HG03558 (cell line): ENCODE measurements around the gene COL9A3.

Experiments used
- ATAC-seq: cut with Tn5 transposase; IDR thresholded peaks from one replicate; pipeline ENCODE4 v1.9.1; 2021; ENCODE audit warnings: moderate number of reproducible peaks; ENCODE audit not compliant: unreplicated experiment; ENCODE audit errors: extremely low read depth

Gene COL9A3

DNA sequence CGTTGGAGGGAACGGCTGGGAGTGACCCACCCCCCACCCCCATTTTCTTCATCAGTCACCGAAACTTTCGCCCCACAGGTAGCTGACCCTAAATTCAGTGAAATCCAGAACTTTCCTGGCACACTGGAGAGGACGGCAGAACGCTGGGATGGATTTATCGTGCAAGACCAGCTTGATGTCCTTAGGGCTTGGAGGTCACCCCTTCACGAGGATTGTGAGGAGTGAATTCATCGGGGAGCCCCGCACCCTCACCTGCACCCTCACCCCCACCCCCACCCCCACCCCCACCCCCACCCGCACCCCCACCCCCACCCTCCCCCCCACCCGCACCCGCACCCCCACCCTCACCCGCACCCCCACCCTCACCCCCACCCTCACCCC lies 58.1 kb downstream of the COL9A3 start:
- ATAC-seq, result no peak

DNA sequence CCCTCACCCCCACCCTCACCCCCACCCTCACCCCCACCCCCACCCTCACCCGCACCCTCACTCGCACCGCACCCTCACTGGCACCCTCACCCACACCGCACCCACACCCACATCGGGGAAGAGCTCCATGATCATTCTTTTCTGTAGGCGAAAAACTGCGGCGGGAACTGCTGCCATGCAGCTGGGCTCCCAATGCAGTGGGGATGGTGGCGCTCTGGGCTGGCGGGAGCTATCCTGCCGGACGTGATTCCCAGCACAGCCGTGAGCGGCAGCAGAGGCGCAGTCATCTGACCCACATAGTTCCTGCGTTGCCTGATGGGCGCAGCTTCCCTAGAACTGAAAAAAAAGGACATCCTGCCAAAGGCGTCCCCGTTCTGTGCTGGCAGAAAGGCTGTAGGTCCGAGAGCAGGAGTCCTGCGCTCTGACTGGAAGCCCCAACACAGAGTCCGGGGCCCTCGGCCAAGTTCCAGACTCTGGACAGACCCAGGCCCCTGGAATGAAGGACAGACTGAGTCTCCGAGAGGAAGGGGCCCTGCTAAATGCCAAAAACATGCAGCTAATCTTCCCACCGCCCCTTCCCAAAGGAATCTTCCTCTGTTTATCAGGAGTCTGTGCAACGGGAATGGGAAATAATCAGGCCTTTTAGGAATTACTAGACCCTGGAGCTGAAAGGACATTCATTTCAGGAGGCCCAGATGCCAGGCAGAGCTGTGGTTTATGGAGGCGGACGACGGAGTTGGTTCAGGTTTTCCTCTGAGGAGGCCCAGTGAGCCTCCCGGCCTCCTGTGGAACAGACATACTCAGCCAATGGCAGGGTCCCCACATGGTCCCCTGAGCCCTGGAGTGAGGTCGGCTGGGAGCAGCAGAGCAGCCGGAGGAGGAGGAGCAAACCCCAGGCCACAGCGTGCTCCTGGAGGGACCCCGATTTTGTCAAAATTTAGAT lies 58.8 kb downstream of the COL9A3 start:
- no peak for ATAC-seq

DNA sequence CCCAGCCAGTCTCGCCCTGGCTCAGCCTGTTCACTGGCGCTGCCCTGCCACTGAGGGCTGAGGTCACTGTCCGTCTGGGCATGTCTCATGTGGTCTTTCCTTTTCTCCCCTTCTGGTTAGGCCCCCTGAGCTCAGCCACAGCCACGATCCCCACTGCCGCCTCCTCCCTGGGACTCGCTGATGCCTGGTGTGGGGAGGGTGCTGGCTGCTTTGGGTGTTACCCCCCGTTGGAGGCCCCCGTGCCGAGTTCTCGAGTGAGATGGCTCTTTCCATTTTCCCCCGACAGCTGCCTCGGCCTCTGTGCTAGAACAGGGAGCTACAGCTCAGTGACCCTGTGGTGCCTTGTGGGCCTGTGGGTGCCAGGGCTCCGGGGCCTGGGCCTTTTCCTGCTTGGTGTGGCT lies 59.7 kb downstream of the COL9A3 start:
- ATAC-seq, result no peak

DNA sequence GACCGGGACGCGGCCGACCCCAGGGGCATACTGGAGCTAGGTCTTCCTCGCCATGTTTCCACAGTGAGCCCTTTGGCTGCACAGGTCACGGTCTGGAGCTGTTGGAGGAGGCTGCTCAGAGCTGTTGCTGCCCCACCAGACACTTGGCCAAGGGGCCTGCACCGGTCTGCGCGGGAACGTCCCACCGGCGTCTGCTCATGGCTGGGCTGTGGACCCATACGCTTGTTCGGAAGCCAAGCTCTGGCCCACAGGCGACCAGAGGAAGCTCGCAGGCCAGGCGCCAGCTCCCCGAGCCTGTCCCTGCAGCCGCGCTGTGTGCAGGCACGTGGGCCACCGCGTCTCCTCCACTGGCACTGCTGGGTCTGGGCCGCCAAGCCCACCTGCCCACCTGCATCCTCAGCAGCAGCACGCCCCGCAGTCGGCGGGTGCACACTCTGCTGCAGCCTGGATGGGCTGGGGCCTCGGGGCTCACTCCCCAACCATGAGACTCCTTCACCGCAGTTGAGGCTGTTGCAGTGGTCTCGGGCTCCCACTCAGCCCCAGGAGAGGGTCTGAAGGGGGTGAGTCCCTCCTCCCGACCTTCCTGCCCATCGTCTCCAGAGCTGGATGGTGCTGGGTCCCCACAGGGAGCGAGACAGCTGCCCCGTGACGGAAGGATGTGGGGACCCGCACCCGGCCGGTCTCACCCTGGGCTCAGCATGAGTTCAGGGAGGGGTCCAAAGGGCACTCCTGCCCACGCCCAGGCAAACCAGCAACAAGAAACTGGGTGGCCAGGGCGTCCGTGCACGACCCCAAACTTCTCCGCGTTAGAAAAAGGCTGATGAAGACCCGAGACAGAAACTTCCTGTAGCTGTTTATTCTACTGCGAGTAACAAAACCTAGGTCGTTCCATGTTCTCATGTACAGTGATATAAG lies 60.3 kb downstream of the COL9A3 start:
- ATAC-seq, result no peak

DNA sequence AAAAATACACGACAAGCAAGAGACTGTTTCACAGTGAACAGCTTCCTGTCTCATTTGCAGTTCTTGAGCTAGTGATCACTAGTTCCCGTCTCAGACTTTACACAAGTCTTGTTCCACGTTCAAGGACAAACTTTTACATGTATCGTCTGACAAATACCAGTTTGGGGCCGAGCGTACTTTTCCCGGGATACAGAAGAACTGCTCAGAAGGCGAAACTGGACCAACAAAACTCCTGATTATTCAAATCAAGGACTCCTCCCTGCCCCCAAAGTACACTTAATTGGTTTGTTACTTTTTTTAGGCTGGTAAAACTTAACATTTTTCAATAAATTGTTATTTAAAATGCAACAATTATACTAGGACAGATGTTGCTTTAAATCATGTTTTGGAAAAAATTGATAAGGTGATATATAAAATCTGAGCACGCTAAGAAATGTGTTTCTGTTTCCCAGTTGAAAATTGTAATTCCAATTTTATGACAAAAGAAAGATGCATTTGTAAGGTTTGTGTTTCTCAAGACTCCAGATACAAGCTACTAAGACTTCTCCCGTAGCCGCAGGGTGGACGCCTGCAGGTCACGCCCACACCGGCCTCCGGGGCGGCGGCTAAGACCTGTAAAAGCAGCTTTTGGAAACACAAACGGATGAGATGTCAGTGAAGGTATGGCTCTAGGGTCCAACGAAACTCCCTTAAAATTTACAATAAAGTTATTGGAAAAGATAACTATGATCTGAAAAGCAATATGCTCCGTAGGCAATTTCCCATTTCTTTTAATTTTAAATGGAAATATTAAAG lies 61.6 kb downstream of the COL9A3 start:
- ATAC-seq, result no peak

DNA sequence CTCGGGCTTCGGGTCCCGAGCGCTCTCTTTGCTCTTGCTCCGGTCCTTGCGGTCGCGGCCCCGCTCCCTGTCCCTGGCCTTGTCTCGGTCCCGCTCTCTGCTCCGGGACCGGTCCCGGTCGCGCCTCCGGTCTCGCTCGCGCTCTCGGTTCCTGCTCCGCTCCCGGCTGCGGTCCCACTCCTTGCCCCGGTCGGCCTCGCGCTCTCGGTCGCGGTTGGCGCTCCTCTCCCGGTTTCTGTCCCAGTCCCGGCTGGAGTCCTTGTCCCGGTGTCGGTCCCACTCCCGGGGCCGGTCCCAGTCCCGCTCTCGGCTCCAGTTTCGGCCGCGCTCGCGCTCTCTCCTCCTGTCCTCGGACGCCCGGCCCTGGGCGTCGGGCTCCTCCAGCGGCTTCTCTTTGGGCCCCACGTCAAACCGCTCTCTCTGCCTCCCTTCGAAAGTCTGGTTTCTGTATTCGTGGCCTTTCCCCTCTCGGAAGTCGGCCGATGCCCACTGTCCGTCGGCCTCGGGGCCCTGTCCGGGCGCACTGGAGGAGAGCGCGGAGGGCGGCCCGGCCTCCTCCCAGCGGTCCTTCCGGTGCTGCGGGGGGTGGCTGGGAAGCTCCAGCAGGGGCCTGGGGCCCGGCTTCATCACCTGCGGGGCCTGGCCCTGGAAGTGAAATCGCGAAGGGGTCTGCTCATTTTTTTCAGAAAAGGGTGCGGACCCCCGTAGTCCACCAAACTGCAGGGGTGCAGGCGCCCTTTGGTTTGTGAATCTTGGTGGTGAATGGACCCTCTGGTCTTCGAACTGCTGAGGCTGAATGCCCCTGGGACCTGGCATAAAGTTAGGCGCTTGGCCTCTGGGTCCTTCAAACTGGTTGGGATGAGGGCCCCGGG lies 62.7 kb downstream of the COL9A3 start:
- ATAC-seq, result no peak

DNA sequence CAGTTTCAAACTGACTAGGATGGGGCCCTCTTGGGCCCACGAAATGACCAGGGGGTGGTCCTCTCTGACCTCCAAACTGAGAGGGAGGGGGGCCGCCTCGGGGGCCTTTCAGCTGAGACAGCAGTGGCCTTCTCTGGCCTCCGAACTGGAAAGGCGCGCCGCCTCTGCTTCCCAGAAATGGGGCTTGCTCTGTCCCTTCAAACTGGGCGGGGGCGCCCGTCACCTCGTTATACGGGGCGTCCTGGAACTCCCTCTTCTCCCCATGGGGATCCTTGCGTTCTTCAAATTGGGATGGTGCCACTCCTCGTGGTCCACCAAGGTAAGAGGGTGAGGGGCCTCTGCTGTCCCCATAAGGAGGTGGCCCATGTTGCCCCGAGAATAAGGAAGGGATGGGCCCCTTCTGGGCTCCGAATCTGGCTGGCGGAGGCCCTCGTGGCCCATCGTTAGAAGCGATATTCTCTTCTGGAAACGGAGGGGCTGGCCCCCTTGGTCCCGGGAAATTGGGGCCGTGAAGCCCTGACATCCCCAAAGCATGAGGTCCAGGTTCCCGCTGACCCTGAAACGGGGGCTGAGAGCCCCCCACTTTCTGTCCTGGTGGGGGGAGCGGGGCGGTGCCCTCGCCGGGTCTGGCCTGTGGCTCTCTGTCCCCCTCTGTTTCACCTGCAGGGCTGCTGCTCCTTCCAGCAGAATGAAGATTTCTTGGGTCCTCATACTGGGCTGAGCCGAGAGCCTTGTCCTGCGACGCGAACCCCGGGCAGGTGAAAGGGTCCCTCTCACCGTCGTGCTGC lies 63.5 kb downstream of the COL9A3 start:
- ATAC-seq, result no peak

DNA sequence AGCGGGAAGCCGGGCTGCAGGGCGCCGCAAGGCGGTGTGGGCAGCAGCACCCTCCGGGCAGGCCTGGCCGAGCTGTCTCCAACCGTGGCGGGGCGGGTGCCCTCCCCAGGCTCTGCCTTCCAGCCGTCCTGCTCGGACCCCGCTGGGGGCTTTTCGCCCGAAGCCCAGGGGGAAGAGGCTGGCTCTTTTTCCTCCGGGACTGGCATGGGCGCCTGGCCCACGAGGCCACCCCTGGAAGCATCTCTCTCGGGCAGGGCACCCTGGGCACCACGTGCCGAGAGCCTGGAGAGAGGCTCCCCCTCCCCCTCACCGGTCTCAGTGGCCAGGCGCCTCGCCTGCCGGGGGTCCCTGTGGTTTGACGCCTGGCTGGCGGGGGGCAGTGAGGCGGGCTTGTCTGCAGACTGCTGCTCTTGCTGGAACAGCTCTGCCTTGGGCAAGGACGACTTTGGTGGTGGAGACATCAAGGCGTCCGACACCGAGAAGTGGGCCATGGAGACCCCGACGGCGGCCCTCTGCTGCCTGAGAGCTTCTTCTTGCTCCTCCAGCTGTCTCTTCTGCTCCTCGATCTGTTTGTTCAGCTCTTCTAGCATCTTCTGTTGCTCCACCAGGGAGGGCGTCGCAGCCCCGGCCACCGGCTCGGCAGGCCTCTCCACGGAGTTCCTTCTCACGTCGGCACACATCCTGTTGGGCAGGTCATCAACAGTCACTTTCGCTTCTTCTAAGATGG lies 64.2 kb downstream of the COL9A3 start:
- ATAC-seq, result no peak

DNA sequence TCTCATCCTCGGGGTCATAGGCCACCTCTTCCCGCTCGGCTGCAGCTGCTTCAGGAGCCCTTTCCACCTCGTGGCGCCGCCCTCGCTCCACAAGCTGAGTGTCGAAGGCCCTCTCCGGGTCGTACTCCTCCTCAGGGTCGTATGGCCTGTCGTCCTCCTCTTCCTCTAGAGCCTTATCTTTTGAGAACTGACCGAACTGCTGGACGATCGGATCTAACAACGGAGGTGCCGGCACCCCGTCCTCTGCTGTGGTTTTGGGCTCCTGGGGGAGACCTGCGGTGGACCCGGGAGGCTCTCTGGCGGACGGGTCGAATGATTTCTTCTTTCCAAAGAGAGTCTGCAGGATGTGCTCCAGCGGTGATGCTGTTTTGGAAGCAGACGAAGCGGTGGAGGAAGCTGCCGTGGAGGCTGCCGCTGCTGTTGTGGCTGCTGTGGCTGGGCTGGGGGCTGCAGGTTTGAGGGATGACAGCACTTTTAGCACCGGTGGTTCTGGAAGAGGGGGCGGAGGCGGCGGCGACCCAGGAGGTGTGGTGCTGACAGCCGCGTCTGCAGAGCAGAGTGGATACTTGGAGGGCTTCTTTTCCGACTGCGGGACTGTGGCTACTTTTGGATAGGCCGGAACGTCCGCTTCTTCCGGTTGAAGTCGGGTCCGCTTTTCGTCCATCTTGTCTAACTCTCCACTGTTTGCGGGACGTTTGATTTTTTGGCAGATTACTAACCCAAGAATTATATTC lies 65.0 kb downstream of the COL9A3 start:
- no peak for ATAC-seq

DNA sequence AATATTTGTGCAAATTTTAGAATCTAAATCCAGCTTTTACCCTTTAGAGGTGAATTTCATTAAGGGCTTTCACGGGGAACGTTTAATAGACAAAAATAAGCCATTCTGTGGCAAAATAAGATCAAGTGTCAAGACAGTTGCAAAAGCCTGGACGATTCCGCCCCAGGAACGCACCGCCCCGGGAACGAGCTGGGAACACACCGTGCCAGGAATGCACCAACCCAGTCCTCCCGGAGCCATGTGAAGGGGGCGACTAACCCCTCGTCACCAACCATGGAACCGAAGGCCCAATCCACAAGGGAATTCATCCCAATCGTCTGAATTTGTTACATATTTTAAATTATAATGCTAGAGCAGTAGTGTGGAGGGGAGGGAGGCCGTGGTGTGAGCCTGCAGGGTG lies 65.6 kb downstream of the COL9A3 start:
- ATAC-seq, result no peak

DNA sequence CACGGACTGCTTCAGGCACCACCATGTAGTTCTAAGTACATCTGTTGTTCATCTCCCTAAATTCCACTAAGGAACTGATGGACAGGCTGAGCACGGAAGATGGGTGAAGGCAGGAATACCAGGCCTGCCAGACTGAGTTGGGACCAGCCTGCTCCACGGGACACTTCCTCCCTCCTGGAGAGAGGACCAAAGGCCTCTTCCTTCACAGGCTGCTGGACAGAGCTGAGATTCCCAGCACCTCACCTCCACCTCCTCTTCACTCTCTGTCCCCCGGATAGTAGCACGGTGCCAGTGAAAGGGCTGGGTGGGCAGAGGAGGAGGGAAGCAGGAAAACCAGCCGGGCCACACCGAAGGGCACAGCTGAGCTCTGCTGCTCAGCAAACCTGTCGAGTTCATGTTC lies 67.7 kb downstream of the COL9A3 start:
- ATAC-seq, result no peak

DNA sequence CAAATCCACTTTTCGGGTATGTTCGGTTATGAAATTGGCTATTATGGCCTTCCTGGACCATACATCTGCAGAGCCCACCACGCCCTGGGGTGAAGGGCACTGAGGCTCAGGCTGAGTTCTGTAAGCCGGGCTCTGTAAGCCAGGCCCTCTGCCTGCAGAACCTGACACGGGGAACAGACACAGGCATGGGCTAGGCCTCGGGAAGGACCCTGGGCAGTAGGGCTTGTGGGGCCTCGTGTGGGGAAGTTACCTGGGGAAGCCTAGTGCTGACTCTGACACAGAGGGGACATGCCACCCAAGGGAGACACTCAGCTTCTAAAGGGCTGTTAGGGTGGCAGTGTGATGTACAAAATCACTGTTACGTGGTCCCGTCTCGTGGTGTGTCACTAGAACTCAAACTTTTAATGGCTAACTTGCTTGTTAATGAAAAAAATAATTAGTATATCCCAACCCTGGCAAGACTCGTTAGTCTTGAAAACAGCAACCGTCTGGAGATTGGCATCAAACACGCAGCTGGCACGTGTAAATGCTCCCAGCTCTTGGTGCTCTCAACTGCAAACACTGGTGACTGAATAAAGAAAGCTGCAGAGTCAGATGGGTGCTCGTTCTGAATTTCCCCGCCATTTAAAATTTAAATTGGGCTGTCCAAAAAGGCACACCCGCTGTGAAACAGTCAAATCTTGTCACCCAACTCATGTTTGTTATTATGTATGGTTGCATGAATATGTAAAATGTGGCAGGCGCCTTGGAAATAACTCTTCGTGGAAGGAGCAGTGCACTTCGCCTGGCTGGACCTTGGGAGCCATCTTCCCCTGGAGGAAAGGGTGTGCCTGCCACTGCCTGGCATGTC lies 68.4 kb downstream of the COL9A3 start:
- ATAC-seq, result no peak

DNA sequence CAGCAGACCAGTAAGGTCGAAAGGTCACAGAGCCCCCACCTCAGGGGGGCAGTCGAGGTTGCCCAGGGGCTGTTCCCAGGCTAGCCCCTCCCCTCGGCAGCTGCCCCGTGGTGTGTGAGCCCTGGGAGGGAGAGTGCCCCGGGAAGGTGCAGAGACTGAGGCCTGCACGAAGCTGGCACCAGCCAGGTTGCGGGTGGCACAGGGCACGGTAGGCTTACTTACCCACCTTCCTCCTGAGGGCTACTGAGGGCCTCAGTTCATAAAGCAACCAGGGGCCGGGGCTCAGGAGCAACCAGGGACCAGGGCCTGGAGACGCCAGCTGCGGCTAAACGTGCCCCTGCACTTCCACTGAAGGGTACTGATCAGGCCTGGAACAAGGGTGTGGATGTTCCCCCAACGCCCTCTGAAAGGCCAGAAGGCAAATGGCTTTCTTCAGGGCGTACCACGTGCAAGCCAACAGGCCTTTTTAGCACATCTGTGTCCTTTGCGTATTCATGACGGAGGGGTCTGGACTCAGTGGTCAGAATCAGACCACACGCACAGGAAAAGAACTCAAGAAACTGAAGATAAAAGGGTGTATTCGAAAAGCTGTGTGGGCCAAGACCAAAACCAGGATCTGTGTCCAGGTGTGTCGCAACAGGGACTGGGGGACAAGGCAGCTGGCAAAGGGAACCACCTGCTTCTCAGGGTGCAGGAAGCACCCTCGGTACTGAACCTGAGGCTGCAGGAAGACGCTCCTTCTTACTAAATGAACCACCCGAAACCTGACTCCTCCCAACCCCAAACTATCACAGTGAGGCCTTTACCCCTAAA lies 69.3 kb downstream of the COL9A3 start:
- ATAC-seq, result no peak

DNA sequence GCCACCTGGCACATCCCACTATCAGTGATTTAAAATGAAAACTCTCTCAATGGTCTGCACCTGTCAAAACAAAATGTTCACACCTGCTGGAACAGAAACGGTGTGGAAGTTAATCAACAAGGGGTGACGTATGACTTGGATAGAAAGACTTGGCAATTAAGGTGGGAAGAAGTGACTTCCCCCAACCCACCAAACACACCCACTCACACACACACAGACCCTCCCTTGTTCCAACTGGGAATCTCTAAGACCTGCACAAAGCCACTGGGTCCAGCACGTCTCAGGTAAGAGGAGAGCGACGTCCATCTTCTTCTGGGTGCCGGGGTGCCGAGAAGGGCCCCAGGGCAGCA lies 69.8 kb downstream of the COL9A3 start:
- no peak for ATAC-seq

DNA sequence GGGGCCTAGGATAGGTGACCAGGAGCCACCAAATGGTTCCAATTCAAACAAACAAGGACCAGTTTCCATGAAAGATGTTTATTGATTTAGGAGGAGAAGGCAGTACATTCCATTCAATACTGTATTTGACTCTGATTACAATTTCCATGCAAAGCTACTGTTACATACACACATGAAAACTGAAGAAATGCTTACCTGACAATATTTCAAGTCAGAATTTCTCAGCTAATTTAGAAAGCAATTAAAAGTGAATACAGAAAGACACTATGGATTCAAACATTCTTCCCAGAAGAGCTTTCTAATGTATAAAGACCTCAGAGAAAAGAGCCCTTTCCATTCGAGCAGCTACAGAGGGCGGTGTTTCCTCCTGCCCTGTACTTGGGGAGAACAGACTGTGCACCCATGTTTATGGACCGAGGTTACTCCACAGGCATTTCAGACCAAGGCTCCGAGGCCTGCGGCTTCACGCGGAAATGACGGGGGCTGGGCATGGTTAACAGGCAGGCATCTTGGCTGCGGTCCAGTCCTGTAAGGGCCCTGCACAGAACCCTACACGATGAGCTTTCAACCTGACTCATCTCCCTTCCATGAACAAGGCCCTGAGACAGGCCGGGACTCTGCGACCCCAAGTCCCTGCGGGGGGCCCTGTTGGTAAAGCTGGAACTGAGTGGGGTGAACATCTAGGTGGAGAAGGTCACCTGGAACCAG lies 70.5 kb downstream of the COL9A3 start:
- no peak for ATAC-seq
